ENCODE data around the gene IFNGR2. TPM values are rescaled to one million over a fixed set of nuclear protein-coding genes. Genes with fewer than 3 reads are reported as not detected.

The IFNGR2 gene
- total RNA-seq, 1 experiment from 2014 or later = 47.0 TPM

DNA sequence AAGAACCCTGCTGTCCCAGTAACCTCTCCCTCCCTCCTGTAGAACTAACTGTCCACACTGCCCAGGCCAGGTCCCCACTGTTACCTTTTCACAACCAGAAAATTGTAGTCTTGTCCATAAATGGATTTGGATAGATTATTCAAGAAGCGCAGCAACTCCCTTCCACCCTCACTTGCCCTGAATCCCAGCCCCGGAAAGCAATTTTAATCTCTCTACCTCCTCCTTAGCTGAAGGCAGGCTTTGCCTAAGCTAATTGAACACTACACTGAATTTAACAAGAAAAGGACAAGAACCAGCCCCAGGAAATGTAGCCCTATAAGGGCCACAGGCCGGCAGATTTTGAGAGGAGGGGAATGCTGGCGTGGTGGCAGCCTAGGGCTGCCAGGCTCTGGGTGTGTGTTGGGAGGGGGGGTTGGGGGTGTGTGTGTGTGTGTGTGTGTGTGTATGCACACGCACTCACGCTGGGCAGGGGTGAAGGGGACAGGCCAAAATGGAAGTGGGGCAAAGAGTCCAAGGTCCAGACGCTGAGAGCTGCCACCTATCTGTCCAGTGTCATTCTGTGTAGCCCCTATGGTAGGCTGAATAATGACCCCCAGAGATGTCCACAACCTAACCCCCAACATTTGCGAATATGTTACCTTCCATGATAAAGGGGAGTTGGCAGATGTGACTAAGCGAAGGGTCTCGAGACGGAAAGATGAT, 10.8 kb upstream of the IFNGR2 start:
- TF ChIP-seq, protein P1, sequence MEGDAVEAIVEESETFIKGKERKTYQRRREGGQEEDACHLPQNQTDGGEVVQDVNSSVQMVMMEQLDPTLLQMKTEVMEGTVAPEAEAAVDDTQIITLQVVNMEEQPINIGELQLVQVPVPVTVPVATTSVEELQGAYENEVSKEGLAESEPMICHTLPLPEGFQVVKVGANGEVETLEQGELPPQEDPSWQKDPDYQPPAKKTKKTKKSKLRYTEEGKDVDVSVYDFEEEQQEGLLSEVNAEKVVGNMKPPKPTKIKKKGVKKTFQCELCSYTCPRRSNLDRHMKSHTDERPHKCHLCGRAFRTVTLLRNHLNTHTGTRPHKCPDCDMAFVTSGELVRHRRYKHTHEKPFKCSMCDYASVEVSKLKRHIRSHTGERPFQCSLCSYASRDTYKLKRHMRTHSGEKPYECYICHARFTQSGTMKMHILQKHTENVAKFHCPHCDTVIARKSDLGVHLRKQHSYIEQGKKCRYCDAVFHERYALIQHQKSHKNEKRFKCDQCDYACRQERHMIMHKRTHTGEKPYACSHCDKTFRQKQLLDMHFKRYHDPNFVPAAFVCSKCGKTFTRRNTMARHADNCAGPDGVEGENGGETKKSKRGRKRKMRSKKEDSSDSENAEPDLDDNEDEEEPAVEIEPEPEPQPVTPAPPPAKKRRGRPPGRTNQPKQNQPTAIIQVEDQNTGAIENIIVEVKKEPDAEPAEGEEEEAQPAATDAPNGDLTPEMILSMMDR (IDR thresholded peaks at IDR 0.05; ENCODE audit: insufficient read depth in 1 of 2, low read depth in 1 of 2, low read length in 1 of 2, severe bottlenecking in 1 of 2, unreplicated experiment in 1 of 2) = no peak
- no TSS peak for BruUV-seq (replicated peaks)
- Mint-ChIP-seq H3K36me3 (ENCODE audit: insufficient read depth, unreplicated experiment) (no peaks in the 10 kb centered on the region), H3K4me1 (ENCODE audit: low read depth, unreplicated experiment) (no peaks in the 10 kb centered on the region), H3K27me3 (ENCODE audit: insufficient read depth, unreplicated experiment) (no peaks in the 10 kb centered on the region), H3K9me3 (ENCODE audit: unreplicated experiment) (no peaks in the 10 kb centered on the region), H3K4me3 (ENCODE audit: unreplicated experiment) (no peak overlapping the region), H3K27ac (ENCODE audit: unreplicated experiment) (no peak overlapping the region)
- no peaks in the 10 kb centered on the region for H3K4me1 ChIP-seq
- intact Hi-C loops (cut with micrococcal nuclease; ENCODE audit: unreplicated experiment) = no loop called here
- ChIA-PET POLR2A (no interaction called here), CTCF (no interaction called here)
- H3K36me3 ChIP-seq (ENCODE audit: control insufficient read depth, insufficient read depth, low read length) = no peaks in the 10 kb centered on the region
- no peak overlapping the region for H3K4me3 ChIP-seq (ENCODE audit: low read depth, low read length)
- no peaks in the 10 kb centered on the region for H3K9me3 ChIP-seq
- H3K27me3 ChIP-seq (replicated peaks; ENCODE audit: control insufficient read depth, insufficient read depth, low read length) = no peaks in the 10 kb centered on the region
- DNase-seq = no peak

DNA sequence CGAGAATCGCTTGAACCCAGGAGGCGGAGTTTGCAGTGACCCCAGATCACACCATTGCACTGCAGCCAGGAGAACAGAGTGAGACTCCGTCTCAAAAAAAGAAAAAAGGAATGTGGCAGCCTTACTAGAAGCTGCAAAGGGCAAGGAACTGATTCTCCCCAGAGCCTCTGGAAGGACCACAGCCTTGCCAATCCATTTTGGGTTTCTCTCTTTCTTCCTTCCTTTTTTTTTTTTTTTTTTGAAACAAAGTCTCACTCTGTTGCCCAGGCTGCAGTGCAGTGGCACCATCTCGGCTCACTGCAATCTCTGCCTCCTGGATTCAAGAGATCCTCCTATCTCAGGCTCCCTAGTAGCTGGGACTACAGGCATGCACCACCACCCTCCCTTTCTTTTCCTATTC, 9.9 kb upstream of the IFNGR2 start:
- H3K27ac Mint-ChIP-seq (ENCODE audit: unreplicated experiment) = no peak overlapping the region
- intact Hi-C loops (cut with micrococcal nuclease; ENCODE audit: unreplicated experiment) = no loop called here
- ChIA-PET POLR2A (no interaction called here), CTCF (no interaction called here)
- no peaks in the 10 kb centered on the region for H3K36me3 ChIP-seq (ENCODE audit: control insufficient read depth, insufficient read depth, low read length)
- no peaks in the 10 kb centered on the region for H3K27me3 ChIP-seq (replicated peaks; ENCODE audit: control insufficient read depth, insufficient read depth, low read length)
- H3K27me3 Mint-ChIP-seq (ENCODE audit: insufficient read depth, unreplicated experiment) = no peaks in the 10 kb centered on the region
- TF ChIP-seq, protein P1 (IDR thresholded peaks at IDR 0.05; ENCODE audit: insufficient read depth in 1 of 2, low read depth in 1 of 2, low read length in 1 of 2, severe bottlenecking in 1 of 2, unreplicated experiment in 1 of 2) = no peak
- no TSS peak for BruUV-seq (replicated peaks)
- H3K4me3 Mint-ChIP-seq (ENCODE audit: unreplicated experiment) = no peak overlapping the region
- no peak overlapping the region for H3K4me3 ChIP-seq (ENCODE audit: low read depth, low read length)
- H3K4me1 ChIP-seq = no peaks in the 10 kb centered on the region
- no peak for DNase-seq
- no peaks in the 10 kb centered on the region for H3K9me3 ChIP-seq
- H3K36me3 Mint-ChIP-seq (ENCODE audit: insufficient read depth, unreplicated experiment) = no peaks in the 10 kb centered on the region
- no peaks in the 10 kb centered on the region for H3K9me3 Mint-ChIP-seq (ENCODE audit: unreplicated experiment)
- no peaks in the 10 kb centered on the region for H3K4me1 Mint-ChIP-seq (ENCODE audit: low read depth, unreplicated experiment)

DNA sequence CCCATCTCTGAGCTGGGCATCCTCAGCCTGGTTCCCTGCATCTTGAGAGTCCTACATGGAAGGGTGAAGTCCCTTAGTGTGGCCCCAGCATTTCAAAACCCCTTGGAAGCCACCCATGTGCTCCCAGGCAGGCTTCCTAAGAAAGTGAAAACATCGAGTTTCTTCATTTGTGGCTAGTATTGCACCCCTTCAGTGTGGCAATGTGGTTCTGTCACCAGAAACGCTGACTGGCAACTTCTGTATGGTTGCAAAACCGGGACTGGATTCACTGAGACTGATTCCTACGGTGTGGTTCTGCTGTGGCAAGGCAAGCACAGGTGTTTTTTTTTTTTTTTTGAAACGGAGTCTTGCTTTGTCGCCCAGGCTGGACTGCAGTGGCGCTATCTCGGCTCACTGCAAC, 9.0 kb upstream of the IFNGR2 start:
- ChIA-PET POLR2A (no interaction called here), CTCF (interaction anchor here (0.7 to 1.1 kb wide), 2 partner anchors 11 to 33 kb away, joined by 4 to 7 read pairs; no protein-coding TSS in a partner anchor)
- no peak overlapping the region for H3K4me3 Mint-ChIP-seq (ENCODE audit: unreplicated experiment)

More for the DNA sequence above, 9.0 kb upstream of the IFNGR2 start:
- H3K36me3 ChIP-seq (ENCODE audit: control insufficient read depth, insufficient read depth, low read length) = no peaks in the 10 kb centered on the region
- intact Hi-C loops (cut with micrococcal nuclease; ENCODE audit: unreplicated experiment) = no loop called here
- no peaks in the 10 kb centered on the region for H3K4me1 ChIP-seq
- H3K9me3 ChIP-seq = no peaks in the 10 kb centered on the region
- Mint-ChIP-seq H3K9me3 (ENCODE audit: unreplicated experiment) (no peaks in the 10 kb centered on the region), H3K36me3 (ENCODE audit: insufficient read depth, unreplicated experiment) (no peaks in the 10 kb centered on the region), H3K27ac (ENCODE audit: unreplicated experiment) (no peak overlapping the region), H3K27me3 (ENCODE audit: insufficient read depth, unreplicated experiment) (no peaks in the 10 kb centered on the region), H3K4me1 (ENCODE audit: low read depth, unreplicated experiment) (no peaks in the 10 kb centered on the region)
- H3K27me3 ChIP-seq (replicated peaks; ENCODE audit: control insufficient read depth, insufficient read depth, low read length) = no peaks in the 10 kb centered on the region
- no peak overlapping the region for H3K4me3 ChIP-seq (ENCODE audit: low read depth, low read length)
- TF ChIP-seq, protein P1 (IDR thresholded peaks at IDR 0.05; ENCODE audit: insufficient read depth in 1 of 2, low read depth in 1 of 2, low read length in 1 of 2, severe bottlenecking in 1 of 2, unreplicated experiment in 1 of 2) = no peak
- BruUV-seq (replicated peaks) = no TSS peak
- no peak for DNase-seq

Measured in Caco-2 (cell line).